HG03139 (cell line): ENCODE data around the gene SPTBN1.
"Not testable (repeated sequence)": the region's sequence is repeated elsewhere in the genome, so short reads cannot be mapped to it uniquely, and the experiment has no call there.

Source experiments
- ATAC-seq: cut with Tn5 transposase; IDR thresholded peaks from one replicate; pipeline ENCODE4 v1.9.1; 2021; ENCODE audit not compliant: unreplicated experiment

SPTBN1 gene

DNA sequence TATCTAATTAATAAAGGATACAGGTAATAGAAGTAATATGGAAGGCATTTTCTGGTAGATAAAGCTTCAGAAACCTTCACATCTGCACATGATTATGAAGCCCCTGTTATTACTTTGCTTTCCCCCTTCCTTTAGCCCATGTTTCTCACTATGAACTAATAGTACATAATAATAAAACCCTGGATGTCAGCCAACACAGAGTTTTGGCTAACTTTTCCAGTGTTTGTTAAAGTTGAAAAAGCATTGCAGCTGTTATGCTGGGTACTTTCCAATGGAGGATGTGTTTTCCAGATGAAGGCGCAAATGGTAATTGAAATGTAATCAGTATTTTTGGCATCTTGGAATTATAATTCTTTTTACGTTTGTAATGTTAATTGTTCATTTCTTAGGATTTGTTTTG is 43.5 kb downstream of the SPTBN1 start:
- no peak for ATAC-seq

DNA sequence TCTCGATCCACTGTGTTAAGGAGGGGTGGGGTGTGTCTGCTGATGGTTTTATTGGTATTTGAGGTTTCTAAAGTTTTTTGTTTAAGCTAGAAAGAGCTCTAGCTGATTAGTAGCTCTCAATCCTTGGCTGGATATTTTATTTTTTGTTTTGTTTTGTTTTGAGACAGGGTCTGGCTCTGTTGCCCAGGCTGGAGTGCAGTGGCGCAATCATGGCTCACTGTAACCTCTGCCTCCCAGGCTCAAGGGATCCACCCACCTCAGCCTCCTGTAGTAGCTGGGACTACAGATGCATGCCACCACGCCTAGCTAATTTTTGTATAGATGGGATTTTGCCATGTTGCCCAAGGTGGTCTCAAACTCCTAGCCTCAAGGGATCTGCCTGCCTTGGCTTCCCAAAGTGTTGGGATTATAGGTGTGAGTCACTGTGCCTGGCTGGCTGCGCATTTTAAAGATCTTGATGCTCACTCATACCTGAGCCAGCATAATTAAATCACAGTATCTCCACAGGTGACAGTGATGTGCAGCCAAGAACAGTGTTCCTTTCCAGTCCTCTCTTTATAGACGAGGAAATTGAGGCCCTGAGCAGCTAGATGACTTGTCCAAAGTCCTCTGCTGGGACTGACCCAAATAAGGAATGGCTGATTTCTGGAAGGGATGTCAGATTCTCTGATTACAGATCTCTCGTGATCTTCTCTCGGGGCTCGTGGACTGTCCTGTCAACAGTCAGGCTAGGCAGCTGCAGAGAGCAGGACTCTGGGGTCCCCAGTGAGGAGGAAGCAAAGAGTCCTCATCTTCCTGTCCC is 44.5 kb downstream of the SPTBN1 start:
- no peak for ATAC-seq

DNA sequence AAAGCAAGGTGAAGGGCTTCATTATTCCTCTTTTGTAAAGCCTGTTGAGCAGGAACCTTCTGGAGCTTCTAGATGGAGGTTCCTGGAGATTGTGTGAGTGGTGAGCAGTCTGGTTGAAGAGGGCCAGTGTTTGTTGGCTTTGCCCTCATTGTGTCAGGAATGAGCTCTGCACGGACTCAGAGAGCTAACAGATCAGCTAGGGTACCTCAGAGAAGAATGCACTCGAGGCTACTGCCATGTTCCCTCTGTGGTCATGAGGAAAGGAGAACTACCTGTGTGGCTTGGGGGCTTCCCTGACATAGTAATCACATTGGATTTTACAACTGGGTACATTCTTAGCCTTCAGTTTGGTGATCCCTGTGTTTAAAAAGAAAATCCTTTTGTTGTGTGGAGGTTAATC is 46.6 kb downstream of the SPTBN1 start:
- ATAC-seq = no peak

DNA sequence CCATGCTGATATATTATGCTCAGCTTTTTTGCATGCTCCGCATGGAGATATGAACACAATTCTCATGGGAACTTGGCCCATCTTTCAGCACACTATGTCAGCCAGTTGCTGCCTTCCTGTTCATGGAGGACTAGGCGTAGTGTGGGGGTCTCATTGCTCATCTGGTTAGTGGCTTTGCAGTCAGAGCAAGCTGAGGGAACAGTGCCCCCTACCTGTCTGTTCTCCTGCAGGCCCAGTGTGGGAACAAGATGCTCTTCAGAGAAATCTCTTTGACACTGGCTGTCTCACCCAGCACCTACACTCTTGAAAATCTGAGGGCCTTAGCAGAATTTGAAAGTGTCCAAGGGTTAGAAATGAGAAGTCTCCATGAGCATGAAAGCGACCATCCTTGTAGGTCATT is 47.1 kb downstream of the SPTBN1 start:
- no peak for ATAC-seq

DNA sequence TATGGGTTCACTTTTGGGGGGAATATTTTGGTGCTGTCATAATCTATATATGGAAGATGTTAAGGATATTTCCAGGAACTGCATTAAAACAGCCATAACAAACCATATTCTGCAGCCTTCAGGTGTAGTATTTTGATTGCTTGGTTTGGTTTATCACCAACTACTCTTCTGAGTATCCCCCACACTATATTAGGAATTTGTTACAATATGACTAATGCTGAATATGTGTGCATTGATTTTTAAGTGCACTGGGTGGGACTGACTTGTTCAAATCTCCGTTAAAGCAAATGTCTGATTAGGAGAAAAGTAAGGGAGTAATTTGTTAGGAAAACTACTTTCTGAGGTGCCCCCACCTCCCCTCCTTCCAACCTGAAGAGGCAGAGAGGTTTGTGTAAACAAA is 47.7 kb downstream of the SPTBN1 start:
- ATAC-seq = no peak

DNA sequence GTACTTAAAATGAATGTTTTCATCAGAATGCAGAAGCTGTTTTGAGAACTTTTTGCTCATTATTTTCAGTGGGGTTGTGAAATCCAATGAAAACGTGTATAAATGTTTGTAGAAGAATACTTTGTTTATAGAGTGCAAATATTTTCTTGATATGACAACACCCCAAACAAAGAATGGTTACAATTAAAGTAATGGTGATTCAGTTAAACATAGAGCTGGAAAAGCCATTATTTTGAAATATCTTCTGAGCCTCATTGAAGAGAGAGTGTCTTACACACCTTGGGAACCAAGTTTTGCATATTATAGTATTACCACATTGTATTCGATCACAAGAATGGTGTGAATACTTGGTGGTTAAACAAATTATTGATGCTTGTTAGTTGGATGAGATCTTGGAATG is 48.7 kb downstream of the SPTBN1 start:
- no peak for ATAC-seq

DNA sequence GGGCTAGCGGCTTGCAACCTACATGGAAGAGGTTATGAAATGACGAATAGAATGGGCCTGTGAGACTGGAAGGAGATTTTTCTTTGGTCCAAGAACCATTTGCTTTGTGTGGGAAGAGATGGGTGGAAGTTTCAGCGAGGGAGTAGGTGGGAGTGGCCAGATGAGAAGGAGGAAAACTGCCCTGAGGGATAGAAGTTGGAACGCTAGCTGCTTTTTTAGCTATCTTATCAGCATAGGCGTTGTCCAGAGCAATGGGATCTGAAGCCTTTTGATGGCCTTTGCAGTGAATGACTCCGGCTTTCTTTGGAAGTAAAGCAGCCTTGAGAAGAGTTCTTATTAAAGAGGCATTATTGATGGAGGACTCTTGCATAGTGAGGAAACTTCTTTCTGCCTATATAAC is 52.4 kb downstream of the SPTBN1 start:
- ATAC-seq = no peak

DNA sequence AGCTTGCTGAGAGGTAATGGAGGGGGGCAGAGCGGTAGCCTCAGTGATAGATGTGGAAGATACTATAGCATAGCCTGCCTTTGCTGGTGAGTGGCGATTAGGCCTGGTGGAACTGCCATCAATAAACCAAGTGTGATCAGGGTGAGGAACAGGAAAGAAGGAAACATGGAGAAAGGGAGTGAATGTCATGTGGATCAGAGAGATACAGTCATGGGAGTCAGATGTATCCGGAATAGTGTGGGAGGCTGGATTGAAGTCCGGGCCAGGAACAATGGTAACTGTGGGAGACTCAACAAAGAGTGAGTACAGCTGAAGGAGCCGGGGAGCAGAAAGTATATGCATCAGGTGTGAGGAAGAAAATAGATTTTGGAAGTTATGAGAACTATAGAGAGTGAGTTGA is 52.9 kb downstream of the SPTBN1 start:
- ATAC-seq = not testable (repeated sequence)

DNA sequence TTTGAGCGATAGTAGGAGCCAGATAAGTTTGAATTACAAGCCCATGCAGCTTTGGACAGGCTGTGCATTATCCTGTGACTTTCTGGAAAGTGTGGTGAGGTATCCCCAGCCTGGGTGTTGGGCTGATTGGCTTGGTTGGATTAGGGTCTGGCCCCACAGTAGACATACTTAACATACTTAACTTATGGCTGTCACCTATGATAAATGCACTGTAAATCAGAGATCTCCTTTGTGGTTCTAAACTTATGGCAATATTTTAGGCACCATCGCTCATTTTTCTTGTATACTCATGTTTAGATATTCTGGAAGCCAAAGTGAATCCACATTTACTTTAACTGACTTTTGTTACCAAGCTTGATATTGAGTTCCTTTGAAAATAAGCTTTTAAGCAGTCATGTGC is 54.8 kb downstream of the SPTBN1 start:
- no peak for ATAC-seq

DNA sequence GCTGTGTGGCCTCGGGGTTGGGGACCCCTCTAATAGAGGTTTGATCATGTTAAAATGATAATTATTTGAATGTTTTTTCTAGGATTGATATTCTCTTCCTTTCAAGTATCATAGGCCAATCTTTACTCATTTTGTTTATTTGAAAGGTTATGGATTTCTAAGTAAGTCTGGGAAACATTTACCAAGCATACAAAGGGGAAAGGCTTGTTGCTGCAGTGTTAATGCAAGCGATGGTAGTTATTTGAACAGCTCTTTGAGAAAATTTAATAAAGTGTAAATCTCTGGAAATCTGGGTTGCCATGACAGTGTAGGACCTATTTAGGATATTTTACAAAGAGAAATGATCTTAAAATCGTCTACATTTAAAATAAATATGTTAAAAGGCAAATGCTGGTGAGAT is 56.1 kb downstream of the SPTBN1 start:
- ATAC-seq = no peak

DNA sequence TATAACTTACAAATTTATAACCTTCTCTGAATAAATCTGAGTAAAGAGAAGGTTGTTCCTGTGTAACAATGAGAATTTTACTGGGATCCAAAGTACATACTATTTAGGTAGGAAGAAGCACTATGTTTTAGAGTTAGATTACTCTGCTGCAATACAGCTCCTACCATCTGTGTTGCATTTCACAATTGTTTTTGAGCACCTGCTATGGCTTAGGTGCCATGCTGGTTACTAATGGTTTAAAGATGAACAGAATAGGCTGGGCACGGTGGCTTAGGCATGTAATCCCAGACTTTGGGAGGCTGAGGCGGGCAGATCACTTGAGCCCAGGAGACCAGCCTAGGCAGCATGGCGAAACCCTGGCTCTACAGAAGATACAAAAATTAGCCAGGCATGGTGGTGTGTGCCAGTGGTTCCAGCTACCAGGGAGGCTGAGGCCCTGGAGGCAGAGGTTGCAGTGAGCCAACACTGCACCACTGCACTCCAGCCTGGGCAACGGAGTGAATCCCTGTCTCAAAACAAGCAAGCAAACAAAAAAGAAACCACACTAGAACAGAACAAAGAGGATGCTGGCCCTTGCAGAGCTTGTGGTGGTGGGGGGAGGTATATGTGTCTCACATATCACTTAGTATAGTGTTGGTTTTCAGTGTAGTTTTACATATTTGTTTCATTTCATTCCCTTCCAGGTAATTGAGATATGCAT is 56.7 kb downstream of the SPTBN1 start:
- ATAC-seq = no peak

DNA sequence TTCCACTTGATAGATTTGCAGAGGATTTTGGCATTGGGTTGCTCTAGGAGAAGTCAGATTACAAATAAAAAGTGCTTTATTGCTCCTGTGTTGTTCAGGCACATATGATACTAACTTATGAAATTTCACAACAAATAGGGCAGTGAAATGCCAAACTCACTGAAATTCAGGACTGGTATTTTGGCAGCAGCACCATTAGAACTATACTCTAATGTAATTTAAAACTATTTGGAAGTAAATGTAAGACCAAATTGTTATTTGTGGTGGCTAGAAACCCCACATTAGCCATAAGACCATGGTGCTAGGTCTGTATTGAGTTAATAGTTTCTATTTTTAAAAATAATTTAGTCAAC is 57.2 kb downstream of the SPTBN1 start:
- ATAC-seq = no peak

DNA sequence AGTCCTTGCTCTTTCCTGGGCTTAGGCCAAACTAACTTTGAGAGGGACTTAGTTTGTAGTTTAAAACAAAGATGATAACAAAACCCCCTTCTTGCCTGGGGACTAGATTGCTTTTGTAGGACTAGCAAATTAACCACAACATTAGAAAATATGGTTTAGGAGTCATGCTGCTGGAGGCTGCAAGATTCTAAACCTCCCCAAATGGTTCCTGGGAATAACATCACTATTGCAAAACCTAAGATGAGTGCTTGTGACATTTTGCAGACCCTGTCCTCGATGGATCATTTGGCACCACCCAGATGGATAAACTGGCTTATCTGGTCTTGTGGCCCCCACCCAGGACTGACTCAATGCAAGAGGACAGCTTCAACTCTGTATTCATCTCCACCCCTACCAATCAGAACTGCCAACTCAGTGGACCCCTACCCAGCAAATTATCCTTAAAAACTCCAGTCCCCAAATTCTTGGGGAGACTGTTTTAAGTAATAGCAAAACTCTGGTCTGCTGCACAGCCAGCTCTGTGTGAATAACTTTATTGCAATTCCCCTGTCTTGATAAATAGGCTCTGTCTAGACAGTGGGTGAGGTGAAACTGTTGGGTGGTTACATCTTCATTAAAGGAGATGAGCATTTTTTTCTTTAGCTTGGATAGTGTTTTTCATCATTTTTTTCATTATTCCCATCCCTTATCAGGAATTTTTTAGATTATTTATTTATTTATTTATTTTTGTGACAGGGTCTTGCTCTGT is 58.9 kb downstream of the SPTBN1 start:
- ATAC-seq = no peak

DNA sequence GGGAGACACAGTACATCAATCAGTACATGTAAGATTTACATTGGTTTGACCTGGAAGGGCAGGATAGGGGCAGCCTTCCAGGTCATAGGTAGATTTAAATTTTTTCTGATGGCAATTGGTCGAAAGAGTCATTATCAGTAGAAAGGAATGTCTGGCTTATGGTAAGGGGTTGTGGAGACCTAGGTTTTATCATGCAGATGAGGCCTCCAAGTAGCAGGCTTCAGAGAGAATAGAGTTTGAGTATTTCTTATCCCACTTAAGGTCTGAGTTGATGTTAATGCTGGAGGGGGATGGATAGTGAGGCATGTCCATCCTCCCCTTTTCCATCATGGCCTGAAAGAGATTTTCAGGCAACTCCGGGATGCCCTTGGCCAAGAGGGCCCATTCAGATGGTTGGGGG is 60.7 kb downstream of the SPTBN1 start:
- no peak for ATAC-seq

DNA sequence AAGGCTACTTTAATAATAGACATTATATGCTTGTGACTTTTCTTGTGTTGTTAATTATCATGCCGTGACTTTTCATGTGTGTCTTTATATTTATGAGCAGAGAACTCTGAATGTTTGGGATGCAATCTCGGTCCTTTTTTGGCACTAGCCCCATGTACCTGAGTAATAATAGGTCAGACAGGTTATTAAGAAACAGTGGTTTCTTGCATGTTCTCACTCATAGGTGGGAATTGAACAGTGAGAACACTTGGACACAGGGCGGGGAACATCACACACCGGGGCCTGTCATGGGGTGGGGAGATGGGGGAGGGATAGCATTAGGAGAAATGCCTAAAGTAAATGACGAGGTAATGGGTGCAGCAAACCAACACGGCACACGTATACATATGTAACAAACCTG is 61.9 kb downstream of the SPTBN1 start:
- ATAC-seq = not testable (repeated sequence)

DNA sequence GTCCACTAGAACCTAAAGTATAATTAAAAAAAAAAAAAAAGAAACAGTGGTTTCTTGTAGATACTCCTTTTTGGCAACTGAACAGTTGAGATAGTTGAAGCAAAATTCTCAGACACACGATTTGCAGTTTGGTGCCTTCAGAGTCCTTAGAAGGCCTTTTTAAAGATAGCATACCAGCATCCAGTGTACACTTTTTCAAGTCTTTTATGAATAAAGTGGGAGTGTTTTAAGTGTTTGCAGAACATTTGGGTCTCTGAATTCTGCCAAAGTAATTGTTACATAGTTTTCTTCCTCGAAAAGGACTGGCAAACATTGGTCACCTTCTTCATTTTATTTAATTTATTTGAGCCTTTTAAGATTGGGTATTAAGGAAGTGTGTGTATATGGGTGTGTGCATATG is 62.3 kb downstream of the SPTBN1 start:
- no peak for ATAC-seq

DNA sequence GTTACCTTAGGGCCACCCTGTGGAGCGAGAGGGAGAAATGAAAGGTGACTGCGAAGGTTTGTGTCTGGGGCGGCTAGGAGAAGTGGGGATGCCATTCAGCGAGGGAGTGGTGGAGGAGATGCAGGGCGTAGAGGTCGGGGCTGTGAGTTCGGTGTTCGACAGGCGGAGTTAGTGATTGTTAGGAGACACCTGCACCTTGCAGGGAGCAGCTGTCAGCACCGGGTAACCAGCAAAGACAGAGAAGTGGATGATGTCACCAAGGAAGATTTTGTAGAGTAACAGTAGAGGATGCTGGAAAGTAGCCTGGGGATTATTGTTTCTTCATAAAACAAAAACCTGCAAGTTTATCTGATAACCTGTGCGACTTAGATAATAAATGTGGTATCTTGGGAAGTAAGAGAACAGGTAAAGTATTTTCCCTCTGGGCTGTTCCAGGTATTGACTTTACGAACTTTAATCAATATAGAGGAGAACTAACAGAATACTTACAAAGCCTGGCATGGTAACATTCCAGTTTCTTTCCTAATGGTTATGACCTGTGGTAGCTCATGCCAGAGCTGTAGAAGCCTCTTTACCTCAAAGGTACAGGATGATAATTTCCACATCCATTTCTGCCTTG is 63.8 kb downstream of the SPTBN1 start:
- no peak for ATAC-seq

DNA sequence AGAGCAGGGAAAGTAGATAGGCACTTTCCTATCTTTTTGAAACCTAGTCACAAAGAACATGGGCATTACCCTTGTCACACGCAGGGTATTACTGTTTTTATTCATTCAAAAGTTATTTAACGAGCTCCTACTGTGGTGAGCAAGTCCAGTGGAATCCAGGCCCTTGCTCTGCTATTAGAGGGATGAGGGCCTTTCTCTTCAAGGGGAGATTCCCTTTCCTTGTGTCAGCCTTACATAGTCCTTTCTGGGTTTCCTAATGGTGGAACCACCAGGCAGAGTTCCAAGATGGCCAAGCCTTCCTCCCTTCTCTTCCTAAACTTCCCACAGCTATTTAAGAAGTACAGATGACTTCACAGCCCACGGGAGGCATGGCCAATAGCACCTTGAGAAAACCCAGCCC is 64.6 kb downstream of the SPTBN1 start:
- ATAC-seq = no peak

DNA sequence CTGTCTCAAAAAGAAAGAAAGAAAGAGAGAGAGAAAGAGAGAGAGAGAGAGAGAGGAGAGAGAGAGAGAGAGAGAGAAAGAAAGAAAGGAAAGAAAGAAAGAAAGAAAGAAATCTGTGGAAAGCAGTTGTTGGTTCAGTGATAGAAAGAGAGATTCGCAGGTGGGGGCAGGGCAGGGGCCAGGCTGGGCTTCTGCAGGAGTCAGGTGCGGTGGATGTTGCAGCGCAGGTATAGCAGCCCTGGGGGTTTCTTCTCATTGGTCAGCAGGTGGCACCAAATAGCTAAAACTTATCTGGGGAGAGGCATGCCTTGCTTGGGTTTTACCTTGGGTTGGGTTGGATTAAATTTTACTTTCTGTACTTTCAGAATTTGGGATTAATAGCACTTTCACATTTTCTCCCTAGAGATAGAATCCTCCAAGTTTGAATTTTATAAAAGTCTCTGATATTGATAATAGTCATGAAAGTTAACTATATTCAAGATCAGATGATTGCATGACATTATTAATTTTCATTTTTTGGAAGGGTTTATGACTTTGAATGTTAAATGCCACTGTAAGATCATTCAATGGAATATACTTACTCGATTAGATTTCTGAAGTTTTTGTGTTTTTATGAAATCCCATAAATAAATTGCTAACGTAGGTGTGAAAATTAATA is 66.6 kb downstream of the SPTBN1 start:
- ATAC-seq = peak; percentile 62

DNA sequence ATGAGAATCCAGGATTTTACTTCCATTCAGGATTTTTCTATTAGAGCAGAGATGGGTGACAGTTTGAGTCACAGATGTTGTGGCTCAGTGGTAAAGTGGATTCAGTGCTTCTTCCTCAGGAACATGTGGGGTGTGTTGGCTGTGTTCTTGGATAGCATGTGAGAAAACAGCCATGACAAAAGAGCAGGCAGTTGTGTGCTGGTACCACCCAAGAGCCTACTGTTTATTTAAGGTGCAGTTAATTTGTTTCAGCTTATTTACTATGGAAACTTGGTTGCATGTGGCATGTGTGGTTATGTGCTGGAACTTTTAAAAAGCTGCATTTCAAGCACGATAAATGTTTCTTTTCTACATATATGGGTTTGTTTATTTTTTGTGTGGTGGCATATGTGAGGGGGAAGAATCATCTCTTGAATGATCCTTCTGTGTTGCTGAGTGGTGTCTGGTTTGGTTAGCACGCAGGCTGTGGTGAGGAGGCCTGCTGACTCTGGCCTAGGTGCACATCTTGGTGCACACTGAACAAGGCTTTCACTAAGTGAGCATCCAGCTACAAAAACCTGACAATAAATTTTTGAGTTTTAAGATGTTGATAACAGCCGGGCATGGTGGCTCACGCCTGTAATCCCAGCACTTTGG is 67.3 kb downstream of the SPTBN1 start:
- no peak for ATAC-seq
